DND-41 (cell line): ENCODE data around the gene IQCE.
"Not testable (repeated sequence)": the region's sequence is repeated elsewhere in the genome, so short reads cannot be mapped to it uniquely, and the experiment has no call there.

Source experiments
- ATAC-seq: fragments of 200-7000 bp; cut with Tn5 transposase; 3 replicates; pipeline ENCODE4 v1.9.1; 2021; ENCODE audit warnings: low read depth; ENCODE audit not compliant: insufficient read depth
- DNase-seq: peaks from one replicate; pipeline ENCODE4 v3.0.0-alpha.2; 2020
- H2AFZ ChIP-seq: 2 replicates; pipeline ENCODE4 v1.6.0; 2012; ENCODE audit warnings: low read depth, low read length
- H3K27ac ChIP-seq: 2 replicates; pipeline ENCODE4 v1.5.1; 2012; ENCODE audit warnings: low read length, inconsistent platforms
- H3K27me3 ChIP-seq: fragments of 200-600 bp; sonication (generic); 2 replicates; pipeline ENCODE4 v1.6.0; 2012; ENCODE audit warnings: low read length, mild to moderate bottlenecking, inconsistent platforms; ENCODE audit not compliant: insufficient read depth, poor library complexity
- H3K36me3 ChIP-seq: 2 replicates; pipeline ENCODE4 v1.5.1; 2012; ENCODE audit warnings: low read length, inconsistent platforms; ENCODE audit not compliant: insufficient read depth
- H3K4me1 ChIP-seq: 2 replicates; pipeline ENCODE4 v1.5.1; 2012; ENCODE audit warnings: mild to moderate bottlenecking, low read length; ENCODE audit not compliant: insufficient read depth
- H3K4me2 ChIP-seq: 2 replicates; pipeline ENCODE4 v1.6.0; 2012; ENCODE audit warnings: mild to moderate bottlenecking, moderate library complexity, low read length, inconsistent platforms; ENCODE audit not compliant: insufficient read depth
- H3K4me3 ChIP-seq, 2 experiments: fragments of 200-600 bp in 1 of 2; shearing (Covaris generic) in 1 of 2; 2 replicates each; pipeline ENCODE4 v1.5.1; 2012 to 2016; ENCODE audit warnings: inconsistent platforms in 2 of 2, low read length in 2 of 2, mild to moderate bottlenecking in 2 of 2, low read depth in 1 of 2, moderate library complexity in 1 of 2
- H3K79me2 ChIP-seq: 2 replicates; pipeline ENCODE4 v1.6.0; 2012; ENCODE audit warnings: low read length, inconsistent platforms; ENCODE audit not compliant: insufficient read depth
- H3K9ac ChIP-seq: 2 replicates; pipeline ENCODE4 v1.6.0; 2012; ENCODE audit warnings: low read depth, mild to moderate bottlenecking, inconsistent platforms, low read length, moderate library complexity
- H3K9me3 ChIP-seq: 2 replicates; pipeline ENCODE4 v1.5.1; 2012; ENCODE audit warnings: low read length, moderate library complexity, mild to moderate bottlenecking, inconsistent platforms; ENCODE audit not compliant: insufficient read depth, severe bottlenecking
- H4K20me1 ChIP-seq: 2 replicates; pipeline ENCODE4 v1.6.0; 2012; ENCODE audit warnings: low read length; ENCODE audit not compliant: insufficient read depth
- EZH2 ChIP-seq: IDR thresholded peaks from 3 replicates; pipeline ENCODE4 v1.6.1; 2012; ENCODE audit warnings: borderline replicate concordance, low read depth, mild to moderate bottlenecking, moderate library complexity, low read length, inconsistent platforms; ENCODE audit not compliant: severe bottlenecking
- TF ChIP-seq, protein P1 (sequence below): IDR thresholded peaks from 2 replicates; pipeline ENCODE4 v1.5.1; 2012; ENCODE audit warnings: borderline replicate concordance, low read length, moderate library complexity, mild to moderate bottlenecking; ENCODE audit not compliant: poor library complexity, severe bottlenecking; ENCODE audit errors: extremely low read depth

Gene IQCE

GRCh38 chr7:2586326-2587020 lies 27.7 kb downstream of the IQCE start:
- Histone ChIP-seq H3K9me3 (no peaks in the 10 kb centered on the region), H3K4me2 (no peak overlapping the region), H3K27ac (no peak overlapping the region), H3K36me3 (peaks cover 4% of the 10 kb centered on the region; the same call in 1 of the 2 replicates), H4K20me1 (no peaks in the 10 kb centered on the region), H3K9ac (no peak overlapping the region), H3K79me2 (no peaks in the 10 kb centered on the region), H3K27me3 (no peaks in the 10 kb centered on the region), H2AFZ (no peak overlapping the region), H3K4me3 (no peak overlapping the region), H3K4me1 (no peaks in the 10 kb centered on the region)
- ATAC-seq = no peak
- DNase-seq = no peak
- TF ChIP-seq EZH2 = no peak
- TF ChIP-seq, protein P1, sequence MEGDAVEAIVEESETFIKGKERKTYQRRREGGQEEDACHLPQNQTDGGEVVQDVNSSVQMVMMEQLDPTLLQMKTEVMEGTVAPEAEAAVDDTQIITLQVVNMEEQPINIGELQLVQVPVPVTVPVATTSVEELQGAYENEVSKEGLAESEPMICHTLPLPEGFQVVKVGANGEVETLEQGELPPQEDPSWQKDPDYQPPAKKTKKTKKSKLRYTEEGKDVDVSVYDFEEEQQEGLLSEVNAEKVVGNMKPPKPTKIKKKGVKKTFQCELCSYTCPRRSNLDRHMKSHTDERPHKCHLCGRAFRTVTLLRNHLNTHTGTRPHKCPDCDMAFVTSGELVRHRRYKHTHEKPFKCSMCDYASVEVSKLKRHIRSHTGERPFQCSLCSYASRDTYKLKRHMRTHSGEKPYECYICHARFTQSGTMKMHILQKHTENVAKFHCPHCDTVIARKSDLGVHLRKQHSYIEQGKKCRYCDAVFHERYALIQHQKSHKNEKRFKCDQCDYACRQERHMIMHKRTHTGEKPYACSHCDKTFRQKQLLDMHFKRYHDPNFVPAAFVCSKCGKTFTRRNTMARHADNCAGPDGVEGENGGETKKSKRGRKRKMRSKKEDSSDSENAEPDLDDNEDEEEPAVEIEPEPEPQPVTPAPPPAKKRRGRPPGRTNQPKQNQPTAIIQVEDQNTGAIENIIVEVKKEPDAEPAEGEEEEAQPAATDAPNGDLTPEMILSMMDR = no peak

- no peaks in the 10 kb centered on the region for H3K9me3 ChIP-seq
- no peak for DNase-seq
- no peak overlapping the region for H3K9ac ChIP-seq
Observed at GRCh38 chr7:2587134-2587533, 28.4 kb downstream of the IQCE start.

DNA sequence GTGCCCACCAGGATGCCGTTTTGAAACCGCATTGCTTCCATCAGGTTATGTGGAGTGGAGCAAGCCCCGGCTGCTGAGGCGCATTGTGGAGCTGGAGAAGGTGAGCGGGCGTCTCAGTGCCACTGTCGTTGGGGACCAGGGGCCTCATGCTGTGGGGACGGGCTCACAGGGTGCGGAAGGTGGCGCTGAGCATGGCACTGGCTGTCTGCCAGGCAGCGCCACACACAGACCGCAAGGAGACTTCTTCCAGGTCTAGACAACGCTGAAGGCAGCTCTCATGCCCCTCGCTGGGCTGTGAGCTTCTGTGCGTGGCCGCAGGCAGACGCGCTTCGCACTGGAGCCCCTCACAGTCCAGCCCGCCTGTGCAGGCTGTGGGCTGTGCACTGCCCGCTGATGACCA lies 29.0 kb downstream of the IQCE start:
- H3K9me3 ChIP-seq = no peaks in the 10 kb centered on the region
- no peaks in the 10 kb centered on the region for H4K20me1 ChIP-seq
- H3K36me3 ChIP-seq = peaks cover 8% of the 10 kb centered on the region
- no peak overlapping the region for H3K27ac ChIP-seq
- no peaks in the 10 kb centered on the region for H3K4me1 ChIP-seq
- no peak for TF ChIP-seq EZH2
- TF ChIP-seq, protein P1 = no peak
- DNase-seq = no peak
- no peak overlapping the region for H3K9ac ChIP-seq
- no peak for ATAC-seq
- no peak overlapping the region for H3K4me3 ChIP-seq
- H3K79me2 ChIP-seq = no peaks in the 10 kb centered on the region
- no peak overlapping the region for H3K4me2 ChIP-seq
- no peaks in the 10 kb centered on the region for H3K27me3 ChIP-seq
- no peak overlapping the region for H2AFZ ChIP-seq

More at GRCh38 chr7:2587134-2587533, 28.4 kb downstream of the IQCE start:
- no peak overlapping the region for H3K4me3 ChIP-seq
- no peaks in the 10 kb centered on the region for H3K4me1 ChIP-seq
- TF ChIP-seq, protein P1 = no peak
- TF ChIP-seq EZH2 = no peak
- no peak overlapping the region for H3K4me2 ChIP-seq
- H3K27ac ChIP-seq = no peak overlapping the region
- no peaks in the 10 kb centered on the region for H3K27me3 ChIP-seq
- no peak overlapping the region for H2AFZ ChIP-seq
- peaks cover 4% of the 10 kb centered on the region; the same call in 1 of the 2 replicates for H3K36me3 ChIP-seq
- ATAC-seq = no peak
- H4K20me1 ChIP-seq = no peaks in the 10 kb centered on the region
- no peaks in the 10 kb centered on the region for H3K79me2 ChIP-seq

GRCh38 chr7:2589341-2589740 lies 30.6 kb downstream of the IQCE start:
- DNase-seq (no peak), ATAC-seq (no peak)
- Histone ChIP-seq H3K4me2 (no peak overlapping the region), H3K9ac (no peak overlapping the region), H3K4me3 (no peak overlapping the region), H3K36me3 (peaks cover 16% of the 10 kb centered on the region), H3K9me3 (no peaks in the 10 kb centered on the region), H3K27me3 (no peaks in the 10 kb centered on the region), H3K27ac (no peak overlapping the region), H3K79me2 (no peaks in the 10 kb centered on the region), H4K20me1 (no peaks in the 10 kb centered on the region), H3K4me1 (no peaks in the 10 kb centered on the region), H2AFZ (no peak overlapping the region)
- no peak for TF ChIP-seq EZH2
- TF ChIP-seq, protein P1 = no peak

GRCh38 chr7:2589941-2590340 lies 31.2 kb downstream of the IQCE start:
- H3K4me3 ChIP-seq, H3K9me3 ChIP-seq, DNase-seq, H2AFZ ChIP-seq, H3K27me3 ChIP-seq, H3K79me2 ChIP-seq, ATAC-seq, H3K4me1 ChIP-seq, H3K4me2 ChIP-seq, H4K20me1 ChIP-seq, H3K9ac ChIP-seq, H3K27ac ChIP-seq: not testable (repeated sequence)
- peaks cover 19% of the 10 kb centered on the region for H3K36me3 ChIP-seq
